GM12878 (cell line): ENCODE measurements around the gene PAQR5. TPM values are rescaled to one million over a fixed set of nuclear protein-coding genes. Genes with fewer than 3 reads are reported as not detected.

Experiments used
- ATAC-seq: fragments of 200-7000 bp; cut with Tn5 transposase; 3 replicates; pipeline ENCODE4 v1.9.1; 2020; ENCODE audit warnings: mild to moderate bottlenecking, moderate library complexity
- BruUV-seq: library from RNA; stranded (reverse); fragments of 400-500 nt; replicated peaks from 2 replicates; lab custom pipeline; 2021; lab: Mats Ljungman, UMichigan
- CTCF ChIA-PET: fragments of 300-600 bp; sonication (Branson Sonifier 250); formaldehyde crosslinking; extraction: SDS; loops from one replicate; lab custom pipeline; 2021; ENCODE audit warnings: inconsistent platforms; lab: Yijun Ruan, JAX
- POLR2A ChIA-PET: fragments of 350-600 bp; formaldehyde crosslinking; extraction: SDS; loops from one replicate; lab custom pipeline; 2021; ENCODE audit warnings: inconsistent platforms; lab: Charles Lee
- RAD21 ChIA-PET: fragments of 300-600 bp; sonication (Branson Sonifier 250); formaldehyde crosslinking; loops from one replicate; lab custom pipeline; 2023; ENCODE audit warnings: antibody characterized with exemption; ENCODE audit not compliant: unreplicated experiment; lab: Charles Lee
- SMC1A ChIA-PET: fragments of 300-600 bp; sonication (Branson Sonifier 250); formaldehyde crosslinking; loops from one replicate; lab custom pipeline; 2023; ENCODE audit not compliant: unreplicated experiment, uncharacterized antibody; lab: Charles Lee
- DNase-seq: peaks from one replicate; pipeline ENCODE4 v3.0.0-alpha.2; 2011; ENCODE audit warnings: low read depth, low spot score
- FAIRE-seq: peaks from 3 replicates; lab custom pipeline; 2011; peaks lifted over from hg19 to GRCh38; lab: Jason Lieb, UNC
- H2AFZ ChIP-seq: 2 replicates; pipeline ENCODE4 v1.6.0; 2011; ENCODE audit warnings: low read depth, low read length, control low read depth; ENCODE audit not compliant: control insufficient read depth
- H3K27ac ChIP-seq: 2 replicates; pipeline ENCODE4 v1.5.1; 2011; ENCODE audit warnings: control low read depth; ENCODE audit not compliant: control insufficient read depth, insufficient read depth
- H3K27me3 ChIP-seq, 2 experiments: replicated peaks in 1 of 2; 2 replicates each; pipeline versions ENCODE4 v1.6.0 to v1.6.1; 2011; ENCODE audit warnings: low read length in 1 of 2; ENCODE audit not compliant: control insufficient read depth in 2 of 2, insufficient read depth in 2 of 2
- H3K36me3 ChIP-seq, 2 experiments: 2 replicates each; pipeline ENCODE4 v1.5.1; 2011; ENCODE audit warnings: low read length in 1 of 2; ENCODE audit not compliant: control insufficient read depth in 2 of 2, insufficient read depth in 2 of 2
- H3K4me1 ChIP-seq: 2 replicates; pipeline ENCODE4 v1.6.1; 2011; ENCODE audit warnings: mild to moderate bottlenecking, low read length, moderate library complexity, mixed read lengths; ENCODE audit not compliant: control insufficient read depth, insufficient read depth
- H3K4me2 ChIP-seq: 2 replicates; pipeline ENCODE4 v1.6.0; 2011; ENCODE audit warnings: control low read depth; ENCODE audit not compliant: control insufficient read depth, insufficient read depth
- H3K4me3 ChIP-seq: fragments of 200-600 bp; sonication (generic); 2 replicates; pipeline ENCODE4 v1.5.1; 2016
- H3K79me2 ChIP-seq: 2 replicates; pipeline ENCODE4 v1.6.0; 2011; ENCODE audit warnings: low read length; ENCODE audit not compliant: control insufficient read depth, insufficient read depth
- H3K9ac ChIP-seq: 2 replicates; pipeline ENCODE4 v1.8.0; 2011; ENCODE audit warnings: low read length, control low read depth, mixed read lengths; ENCODE audit not compliant: control insufficient read depth, insufficient read depth
- H3K9me3 ChIP-seq: replicated peaks from 3 replicates; pipeline ENCODE4 v1.5.1; 2011; ENCODE audit warnings: mild to moderate bottlenecking, low read length; ENCODE audit not compliant: control insufficient read depth, insufficient read depth
- H4K20me1 ChIP-seq: 2 replicates; pipeline ENCODE4 v1.6.0; 2011; ENCODE audit not compliant: control insufficient read depth, insufficient read depth
- FOS ChIP-seq: IDR thresholded peaks from 3 replicates; pipeline ENCODE4 v1.6.1; 2011; ENCODE audit warnings: borderline replicate concordance; ENCODE audit not compliant: insufficient read length; ENCODE audit errors: extremely low read depth
- POLR2AphosphoS2 ChIP-seq: IDR thresholded peaks from 2 replicates; pipeline ENCODE4 v1.6.1; 2011; ENCODE audit warnings: low read depth, mild to moderate bottlenecking, low read length, improper control_type of control experiment, moderate library complexity
- YBX1 ChIP-seq: fragments of 450-650 bp; IDR thresholded peaks from 2 replicates; pipeline ENCODE4 v1.6.1; 2016; ENCODE audit warnings: antibody characterized with exemption
- ZBED1 ChIP-seq: IDR thresholded peaks from 2 replicates; pipeline ENCODE4 v1.6.1; 2016; ENCODE audit warnings: borderline replicate concordance
- ZBTB11 ChIP-seq: fragments of 450-650 bp; formaldehyde crosslinking; IDR thresholded peaks from 2 replicates; pipeline ENCODE4 v1.5.0; 2022; ENCODE audit warnings: mild to moderate bottlenecking, missing genetic modification characterization
- WGBS: methylation state at CpG from one replicate; pipeline ENCODE4 v1.1.6; 2016; ENCODE audit warnings: low lambda C conversion rate; ENCODE audit not compliant: insufficient replicate concordance, insufficient coverage; ENCODE audit errors: missing lambda C conversion rate; 5-methylcytosine and 5-hydroxymethylcytosine counted together
- in situ Hi-C: fragments of 300-500 bp; cut with MboI; formaldehyde crosslinking; loops from 9 replicates; pipeline ENCODE4 v1.14.3; 2018; ENCODE audit warnings: mixed read lengths
- intact Hi-C: fragments of 100-400 bp; cut with micrococcal nuclease; formaldehyde crosslinking; loops from one replicate; pipeline ENCODE4 v1.14.2; 2022; ENCODE audit not compliant: unreplicated experiment
- polyA plus RNA-seq, 11 experiments: library from polyadenylated mRNA; depleted of rRNA in 4 of 11; unstranded in 6 of 11; stranded (reverse) in 5 of 11; fragments of >200 nt; fragmentation: Nextera tagmentation in 4 of 11; fragmentation: Illumina TruSeq in 1 of 11; extraction: Ambion mirVana in 4 of 11; extraction: Trizol in 1 of 11; gene quantifications; 1 replicate in 1 of 11; 2 replicates in 10 of 11; pipeline versions ENCODE4 v1.2.1 to v1.2.3, GENCODE V29; 2011 to 2016; ENCODE audit warnings: inconsistent platforms in 2 of 11, missing spikeins in 2 of 11, low read depth in 1 of 11
- total RNA-seq, 4 experiments: library from RNA; depleted of rRNA in 3 of 4; stranded (reverse); fragments of >200 nt in 3 of 4; fragmentation: Illumina TruSeq in 1 of 4; extraction: Trizol in 1 of 4; gene quantifications; 2 replicates each; pipeline versions ENCODE4 v1.2.1 to v1.2.3, GENCODE V29; 2013 to 2021

Gene PAQR5
- total and polyA plus RNA-seq, 10 of the 15 experiments (the other 5 are each of a cell fraction or from before 2014, with no cell fraction given) = 0.02 to 0.03 TPM; not detected in 8

- ChIA-PET RAD21 (no interaction called here), POLR2A (no interaction called here), CTCF (no interaction called here), SMC1A (interaction anchor here (0.6 kb wide), 1 partner anchor 322 kb away, joined by 3 read pairs; no protein-coding TSS in a partner anchor)
- TF ChIP-seq FOS (no peak), POLR2AphosphoS2 (no peak), ZBED1 (no peak), YBX1 (no peak), ZBTB11 (CRISPR knock-in tag) (no peak)
- in situ Hi-C loops = loop anchor here (5.0 kb wide), 1 partner anchor 327 kb away; no protein-coding TSS in a partner anchor
- Histone ChIP-seq H3K36me3 (no peaks in the 10 kb centered on the region), H3K9ac (no peak overlapping the region), H3K79me2 (no peaks in the 10 kb centered on the region), H3K4me3 (no peak overlapping the region), H2AFZ (no peak overlapping the region), H3K4me2 (no peak overlapping the region), H3K9me3 (no peaks in the 10 kb centered on the region), H3K27me3 (peaks cover 0 to 3% of the 10 kb centered on the region in 2 experiments; a peak in 1 of 4 replicates), H3K4me1 (no peaks in the 10 kb centered on the region), H4K20me1 (no peaks in the 10 kb centered on the region), H3K27ac (no peak overlapping the region)
- intact Hi-C loops = no loop called here
- WGBS = 30% methylated on average over 6 of the region's 7 CpGs
- ATAC-seq (no peak), FAIRE-seq (no peak), DNase-seq (no peak)
- BruUV-seq = no TSS peak
These were observed 90.7 kb downstream of the PAQR5 start for GRCh38 chr15:69389426-69389825.
